GM23338 (cell line): Measurements from ENCODE around the gene XDH. TPM values are rescaled to one million over a fixed set of nuclear protein-coding genes. Genes with fewer than 3 reads are reported as not detected.

Experiments used
- ATAC-seq: fragments of 200-7000 bp; cut with Tn5 transposase; 3 replicates; pipeline ENCODE4 v1.9.1; 2020
- DNase-seq: peaks from one replicate; pipeline ENCODE4 v3.0.0-alpha.2; 2015; ENCODE audit warnings: low spot score
- H2AFZ ChIP-seq: fragments of 200-600 bp; sonication (generic); 2 replicates; pipeline ENCODE4 v1.8.0; 2016; ENCODE audit warnings: antibody characterized with exemption, mild to moderate bottlenecking, moderate library complexity
- H3F3A ChIP-seq: fragments of 200-600 bp; sonication (generic); replicated peaks from 2 replicates; pipeline ENCODE4 v1.8.0; 2017; ENCODE audit warnings: antibody characterized with exemption, mixed run types, low read depth
- H3K27ac ChIP-seq: fragments of 200-600 bp; sonication (generic); 2 replicates; pipeline ENCODE4 v1.6.1; 2016; ENCODE audit warnings: low read depth
- H3K27me3 ChIP-seq: fragments of 200-600 bp; sonication (generic); 2 replicates; pipeline ENCODE4 v1.8.0; 2016; ENCODE audit warnings: mild to moderate bottlenecking, mixed run types, moderate library complexity; ENCODE audit not compliant: insufficient read depth
- H3K36me3 ChIP-seq: fragments of 200-600 bp; sonication (generic); 2 replicates; pipeline ENCODE4 v1.8.0; 2016; ENCODE audit warnings: mild to moderate bottlenecking; ENCODE audit not compliant: insufficient read depth
- H3K4me1 ChIP-seq: fragments of 200-600 bp; sonication (generic); 2 replicates; pipeline ENCODE4 v1.8.0; 2016; ENCODE audit warnings: mild to moderate bottlenecking, moderate library complexity; ENCODE audit not compliant: insufficient read depth
- H3K4me2 ChIP-seq: fragments of 200-600 bp; sonication (generic); 2 replicates; pipeline ENCODE4 v1.7.1; 2017; ENCODE audit warnings: mixed run types
- H3K4me3 ChIP-seq: fragments of 200-600 bp; sonication (generic); 2 replicates; pipeline ENCODE4 v1.6.1; 2016; ENCODE audit warnings: mixed run types
- H3K79me2 ChIP-seq: fragments of 200-600 bp; sonication (generic); replicated peaks from 2 replicates; pipeline ENCODE4 v1.8.0; 2017; ENCODE audit warnings: mild to moderate bottlenecking; ENCODE audit not compliant: insufficient read depth
- H3K9me2 ChIP-seq: fragments of 200-600 bp; sonication (generic); 2 replicates; pipeline ENCODE4 v1.8.0; 2017; ENCODE audit not compliant: insufficient read depth
- H4K20me1 ChIP-seq: fragments of 200-600 bp; sonication (generic); replicated peaks from 2 replicates; pipeline ENCODE4 v1.8.0; 2017; ENCODE audit warnings: mild to moderate bottlenecking; ENCODE audit not compliant: insufficient read depth
- H3K27ac Mint-ChIP-seq: 2 replicates; pipeline ENCODE4 v1.8.0; 2020; ENCODE audit warnings: inconsistent platforms, mild to moderate bottlenecking, moderate library complexity, mixed read lengths
- H3K27me3 Mint-ChIP-seq: 3 replicates; pipeline ENCODE4 v1.8.0; 2022; ENCODE audit warnings: low read depth, mild to moderate bottlenecking, moderate library complexity, mixed read lengths, inconsistent platforms; ENCODE audit not compliant: insufficient read depth, poor library complexity
- H3K36me3 Mint-ChIP-seq: 3 replicates; pipeline ENCODE4 v1.8.0; 2021; ENCODE audit warnings: low read depth, mild to moderate bottlenecking, inconsistent platforms, moderate library complexity, mixed read lengths
- H3K4me1 Mint-ChIP-seq: 3 replicates; pipeline ENCODE4 v1.8.0; 2020; ENCODE audit warnings: mild to moderate bottlenecking, inconsistent platforms, mixed read lengths
- H3K4me3 Mint-ChIP-seq: 3 replicates; pipeline ENCODE4 v1.8.0; 2021; ENCODE audit warnings: moderate library complexity, mild to moderate bottlenecking, inconsistent platforms, mixed read lengths
- H3K9me3 Mint-ChIP-seq: 3 replicates; pipeline ENCODE4 v1.8.0; 2020; ENCODE audit warnings: moderate library complexity, mild to moderate bottlenecking, inconsistent platforms, mixed read lengths
- JUNB ChIP-seq: IDR thresholded peaks from one replicate; pipeline ENCODE4 v1.6.1; 2016; ENCODE audit warnings: antibody characterized with exemption; ENCODE audit not compliant: unreplicated experiment
- ZNF331 ChIP-seq: fragments of 250-450 bp; sonication (Bioruptor Pico); IDR thresholded peaks from 2 replicates; pipeline ENCODE4 v1.5.0; 2020; ENCODE audit warnings: low read depth, mild to moderate bottlenecking, moderate library complexity
- polyA plus RNA-seq: library from polyadenylated mRNA; unstranded; fragments of >200 nt; fragmentation: Nextera tagmentation; extraction: Ambion mirVana; gene quantifications from 2 replicates; pipeline ENCODE4 v1.2.1, GENCODE V29; 2016
- total RNA-seq: library from RNA; depleted of rRNA; stranded (reverse); fragments of >200 nt; shearing (Covaris generic); gene quantifications from 2 replicates; pipeline ENCODE4 v1.2.3, GENCODE V29; 2014
- TF ChIP-seq, protein P1 (sequence below): IDR thresholded peaks from 2 replicates; pipeline ENCODE4 v1.6.1; 2016; ENCODE audit warnings: antibody characterized with exemption
- TF ChIP-seq, protein P2 (sequence below): fragments of 250-450 bp; sonication (Bioruptor Pico); IDR thresholded peaks from 2 replicates; pipeline ENCODE4 v1.5.0; 2020; ENCODE audit warnings: mild to moderate bottlenecking, moderate library complexity

Gene XDH
- total and polyA plus RNA-seq, 2 experiments from 2014 or later = 0.55 to 0.87 TPM

DNA sequence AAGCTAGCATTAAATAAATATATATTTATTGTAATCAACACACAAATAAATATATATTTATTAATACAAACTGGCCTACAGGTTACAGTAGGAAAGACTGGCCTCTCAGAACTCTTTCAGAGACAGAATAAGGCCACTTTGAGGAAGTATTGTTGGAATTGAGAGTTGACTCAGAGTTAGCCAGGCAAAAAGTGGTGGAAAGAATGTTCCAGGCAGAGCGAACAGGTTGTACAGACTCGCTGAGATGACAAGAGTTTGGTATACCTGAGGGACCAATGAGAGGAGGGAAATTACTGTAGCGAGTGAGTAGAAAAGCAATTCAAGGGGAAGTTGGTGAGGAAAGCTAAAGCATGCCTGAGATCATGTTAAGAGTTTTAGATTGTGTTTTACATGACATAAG lies 19.0 kb upstream of the XDH start:
- Histone ChIP-seq H3K4me2 (no peak overlapping the region), H3K4me3 (no peak overlapping the region), H4K20me1 (no peaks in the 10 kb centered on the region), H3K27ac (no peak overlapping the region), H3F3A (no peaks in the 10 kb centered on the region), H3K79me2 (no peaks in the 10 kb centered on the region), H3K36me3 (no peaks in the 10 kb centered on the region), H3K4me1 (no peaks in the 10 kb centered on the region), H2AFZ (no peak overlapping the region), H3K27me3 (no peaks in the 10 kb centered on the region), H3K9me2 (no peaks in the 10 kb centered on the region)
- Mint-ChIP-seq H3K36me3 (no peaks in the 10 kb centered on the region), H3K4me1 (no peaks in the 10 kb centered on the region), H3K27ac (no peak overlapping the region), H3K9me3 (peaks cover 2% of the 10 kb centered on the region; the same call in 2 of the 3 replicates), H3K27me3 (no peaks in the 10 kb centered on the region), H3K4me3 (no peak overlapping the region)
- TF ChIP-seq, protein P1, sequence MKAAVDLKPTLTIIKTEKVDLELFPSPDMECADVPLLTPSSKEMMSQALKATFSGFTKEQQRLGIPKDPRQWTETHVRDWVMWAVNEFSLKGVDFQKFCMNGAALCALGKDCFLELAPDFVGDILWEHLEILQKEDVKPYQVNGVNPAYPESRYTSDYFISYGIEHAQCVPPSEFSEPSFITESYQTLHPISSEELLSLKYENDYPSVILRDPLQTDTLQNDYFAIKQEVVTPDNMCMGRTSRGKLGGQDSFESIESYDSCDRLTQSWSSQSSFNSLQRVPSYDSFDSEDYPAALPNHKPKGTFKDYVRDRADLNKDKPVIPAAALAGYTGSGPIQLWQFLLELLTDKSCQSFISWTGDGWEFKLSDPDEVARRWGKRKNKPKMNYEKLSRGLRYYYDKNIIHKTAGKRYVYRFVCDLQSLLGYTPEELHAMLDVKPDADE = no peak
- TF ChIP-seq, protein P2, sequence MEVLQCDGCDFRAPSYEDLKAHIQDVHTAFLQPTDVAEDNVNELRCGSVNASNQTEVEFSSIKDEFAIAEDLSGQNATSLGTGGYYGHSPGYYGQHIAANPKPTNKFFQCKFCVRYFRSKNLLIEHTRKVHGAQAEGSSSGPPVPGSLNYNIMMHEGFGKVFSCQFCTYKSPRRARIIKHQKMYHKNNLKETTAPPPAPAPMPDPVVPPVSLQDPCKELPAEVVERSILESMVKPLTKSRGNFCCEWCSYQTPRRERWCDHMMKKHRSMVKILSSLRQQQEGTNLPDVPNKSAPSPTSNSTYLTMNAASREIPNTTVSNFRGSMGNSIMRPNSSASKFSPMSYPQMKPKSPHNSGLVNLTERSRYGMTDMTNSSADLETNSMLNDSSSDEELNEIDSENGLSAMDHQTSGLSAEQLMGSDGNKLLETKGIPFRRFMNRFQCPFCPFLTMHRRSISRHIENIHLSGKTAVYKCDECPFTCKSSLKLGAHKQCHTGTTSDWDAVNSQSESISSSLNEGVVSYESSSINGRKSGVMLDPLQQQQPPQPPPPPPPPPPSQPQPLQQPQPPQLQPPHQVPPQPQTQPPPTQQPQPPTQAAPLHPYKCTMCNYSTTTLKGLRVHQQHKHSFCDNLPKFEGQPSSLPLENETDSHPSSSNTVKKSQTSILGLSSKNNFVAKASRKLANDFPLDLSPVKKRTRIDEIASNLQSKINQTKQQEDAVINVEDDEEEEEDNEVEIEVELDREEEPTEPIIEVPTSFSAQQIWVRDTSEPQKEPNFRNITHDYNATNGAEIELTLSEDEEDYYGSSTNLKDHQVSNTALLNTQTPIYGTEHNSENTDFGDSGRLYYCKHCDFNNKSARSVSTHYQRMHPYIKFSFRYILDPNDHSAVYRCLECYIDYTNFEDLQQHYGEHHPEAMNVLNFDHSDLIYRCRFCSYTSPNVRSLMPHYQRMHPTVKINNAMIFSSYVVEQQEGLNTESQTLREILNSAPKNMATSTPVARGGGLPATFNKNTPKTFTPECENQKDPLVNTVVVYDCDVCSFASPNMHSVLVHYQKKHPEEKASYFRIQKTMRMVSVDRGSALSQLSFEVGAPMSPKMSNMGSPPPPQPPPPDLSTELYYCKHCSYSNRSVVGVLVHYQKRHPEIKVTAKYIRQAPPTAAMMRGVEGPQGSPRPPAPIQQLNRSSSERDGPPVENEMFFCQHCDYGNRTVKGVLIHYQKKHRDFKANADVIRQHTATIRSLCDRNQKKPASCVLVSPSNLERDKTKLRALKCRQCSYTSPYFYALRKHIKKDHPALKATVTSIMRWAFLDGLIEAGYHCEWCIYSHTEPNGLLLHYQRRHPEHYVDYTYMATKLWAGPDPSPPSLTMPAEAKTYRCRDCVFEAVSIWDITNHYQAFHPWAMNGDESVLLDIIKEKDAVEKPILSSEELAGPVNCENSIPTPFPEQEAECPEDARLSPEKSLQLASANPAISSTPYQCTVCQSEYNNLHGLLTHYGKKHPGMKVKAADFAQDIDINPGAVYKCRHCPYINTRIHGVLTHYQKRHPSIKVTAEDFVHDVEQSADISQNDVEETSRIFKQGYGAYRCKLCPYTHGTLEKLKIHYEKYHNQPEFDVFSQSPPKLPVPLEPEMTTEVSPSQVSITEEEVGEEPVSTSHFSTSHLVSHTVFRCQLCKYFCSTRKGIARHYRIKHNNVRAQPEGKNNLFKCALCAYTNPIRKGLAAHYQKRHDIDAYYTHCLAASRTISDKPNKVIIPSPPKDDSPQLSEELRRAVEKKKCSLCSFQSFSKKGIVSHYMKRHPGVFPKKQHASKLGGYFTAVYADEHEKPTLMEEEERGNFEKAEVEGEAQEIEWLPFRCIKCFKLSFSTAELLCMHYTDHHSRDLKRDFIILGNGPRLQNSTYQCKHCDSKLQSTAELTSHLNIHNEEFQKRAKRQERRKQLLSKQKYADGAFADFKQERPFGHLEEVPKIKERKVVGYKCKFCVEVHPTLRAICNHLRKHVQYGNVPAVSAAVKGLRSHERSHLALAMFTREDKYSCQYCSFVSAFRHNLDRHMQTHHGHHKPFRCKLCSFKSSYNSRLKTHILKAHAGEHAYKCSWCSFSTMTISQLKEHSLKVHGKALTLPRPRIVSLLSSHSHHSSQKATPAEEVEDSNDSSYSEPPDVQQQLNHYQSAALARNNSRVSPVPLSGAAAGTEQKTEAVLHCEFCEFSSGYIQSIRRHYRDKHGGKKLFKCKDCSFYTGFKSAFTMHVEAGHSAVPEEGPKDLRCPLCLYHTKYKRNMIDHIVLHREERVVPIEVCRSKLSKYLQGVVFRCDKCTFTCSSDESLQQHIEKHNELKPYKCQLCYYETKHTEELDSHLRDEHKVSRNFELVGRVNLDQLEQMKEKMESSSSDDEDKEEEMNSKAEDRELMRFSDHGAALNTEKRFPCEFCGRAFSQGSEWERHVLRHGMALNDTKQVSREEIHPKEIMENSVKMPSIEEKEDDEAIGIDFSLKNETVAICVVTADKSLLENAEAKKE (CRISPR knock-in tag) = no peak
- TF ChIP-seq ZNF331 = no peak
- DNase-seq (no peak), ATAC-seq (no peak)

DNA sequence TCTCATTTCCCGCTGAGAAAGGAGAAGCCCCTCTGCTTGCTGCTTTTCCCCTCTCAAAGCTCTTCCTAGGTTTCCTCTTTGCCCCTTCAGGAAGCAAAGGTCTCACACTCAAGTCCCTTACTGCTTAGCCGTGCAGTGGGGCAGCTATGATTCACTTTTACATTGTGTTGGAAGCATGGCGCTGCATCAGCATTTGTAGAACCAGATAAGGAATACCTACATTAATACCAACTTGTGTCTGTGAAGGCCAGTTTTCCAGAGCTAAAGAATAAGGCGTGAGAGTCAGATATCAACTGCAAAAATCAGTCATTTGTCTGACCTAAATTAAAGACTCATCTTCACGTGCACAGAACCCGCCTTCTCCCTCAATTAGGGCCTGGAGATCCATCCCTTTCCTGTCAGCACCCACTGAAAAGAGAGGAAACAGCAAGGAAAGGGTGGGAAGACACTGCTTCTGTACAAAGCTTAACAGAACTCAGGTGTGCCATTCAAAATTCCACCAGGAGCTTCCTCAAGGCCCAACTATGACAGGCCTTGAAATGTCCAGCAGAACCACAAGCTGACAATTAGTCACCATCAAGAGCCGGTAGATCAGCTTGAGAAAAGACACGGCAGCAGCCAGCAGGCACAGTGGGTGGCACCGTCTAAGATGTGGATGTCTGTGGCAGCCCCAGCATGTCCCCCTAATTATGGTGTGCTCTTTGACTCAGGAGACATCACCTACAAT lies 16.1 kb upstream of the XDH start:
- H3K27ac Mint-ChIP-seq = no peak overlapping the region
- H3K79me2 ChIP-seq = no peaks in the 10 kb centered on the region
- H3K27me3 ChIP-seq = no peaks in the 10 kb centered on the region
- no peaks in the 10 kb centered on the region for H3K36me3 ChIP-seq
- H3K4me1 Mint-ChIP-seq = no peaks in the 10 kb centered on the region
- no peak overlapping the region for H3K4me2 ChIP-seq
- no peak overlapping the region for H3K4me3 Mint-ChIP-seq
- H3K4me1 ChIP-seq = no peaks in the 10 kb centered on the region
- no peak overlapping the region for H3K27ac ChIP-seq
- H3K9me2 ChIP-seq = peaks cover 7% of the 10 kb centered on the region
- no peaks in the 10 kb centered on the region for H3K36me3 Mint-ChIP-seq
- no peaks in the 10 kb centered on the region for H3F3A ChIP-seq
- ATAC-seq (no peak), DNase-seq (no peak)
- H4K20me1 ChIP-seq = no peaks in the 10 kb centered on the region
- H3K9me3 Mint-ChIP-seq = no peaks in the 10 kb centered on the region; the same call in 2 of the 3 replicates
- H2AFZ ChIP-seq = no peak overlapping the region
- no peak overlapping the region for H3K4me3 ChIP-seq
- peaks cover 3% of the 10 kb centered on the region for H3K27me3 Mint-ChIP-seq
- TF ChIP-seq JUNB = no peak
- TF ChIP-seq, protein P2 (CRISPR knock-in tag) = no peak
